SK-N-SH treated with all-trans-retinoic acid at 6 μM for 48 hours (cell line): ENCODE measurements around the gene GRB7.

Source experiments
- ARNTL ChIP-seq: fragments of 450-650 bp; formaldehyde crosslinking; IDR thresholded peaks from 2 replicates; pipeline ENCODE4 v1.5.0; 2020; ENCODE audit warnings: low read depth, mild to moderate bottlenecking, moderate library complexity, borderline replicate concordance
- CREB5 ChIP-seq: fragments of 250-450 bp; sonication (Bioruptor Pico); IDR thresholded peaks from 2 replicates; pipeline ENCODE4 v1.5.1; 2020; ENCODE audit warnings: low read depth, mild to moderate bottlenecking, moderate library complexity
- CSDC2 ChIP-seq: fragments of 250-450 bp; sonication (Bioruptor Pico); IDR thresholded peaks from 2 replicates; pipeline ENCODE4 v1.5.0; 2020; ENCODE audit warnings: mild to moderate bottlenecking, moderate library complexity
- GLIS3 ChIP-seq: fragments of 250-450 bp; sonication (Bioruptor Pico); IDR thresholded peaks from 2 replicates; pipeline ENCODE4 v1.5.0; 2020; ENCODE audit warnings: mild to moderate bottlenecking, moderate library complexity
- PATZ1 ChIP-seq: fragments of 250-450 bp; sonication (Bioruptor Pico); IDR thresholded peaks from 2 replicates; pipeline ENCODE4 v1.8.0; 2020; ENCODE audit warnings: mild to moderate bottlenecking, moderate library complexity, borderline replicate concordance
- SNAI2 ChIP-seq: fragments of 250-450 bp; sonication (Bioruptor Pico); IDR thresholded peaks from 2 replicates; pipeline ENCODE4 v1.5.0; 2020; ENCODE audit warnings: mild to moderate bottlenecking, moderate library complexity
- TOX ChIP-seq: fragments of 250-450 bp; sonication (Bioruptor Pico); IDR thresholded peaks from 2 replicates; pipeline ENCODE4 v1.8.0; 2021; ENCODE audit warnings: mild to moderate bottlenecking, moderate library complexity, borderline replicate concordance
- ZC3H10 ChIP-seq: fragments of 250-450 bp; sonication (Bioruptor Pico); IDR thresholded peaks from 2 replicates; pipeline ENCODE4 v1.5.1; 2021; ENCODE audit warnings: mild to moderate bottlenecking, moderate library complexity
- ZFP3 ChIP-seq: fragments of 250-450 bp; sonication (Bioruptor Pico); IDR thresholded peaks from 2 replicates; pipeline ENCODE4 v1.5.0; 2020; ENCODE audit warnings: mild to moderate bottlenecking, moderate library complexity
- ZFP30 ChIP-seq: fragments of 450-650 bp; formaldehyde crosslinking; IDR thresholded peaks from 2 replicates; pipeline ENCODE4 v1.5.0; 2022; ENCODE audit warnings: mild to moderate bottlenecking, moderate library complexity
- ZNF565 ChIP-seq: fragments of 450-650 bp; formaldehyde crosslinking; conservative IDR thresholded peaks from 2 replicates; pipeline ENCODE4 v1.5.0; 2020; ENCODE audit warnings: low read depth, mild to moderate bottlenecking, moderate library complexity
- ZNF8 ChIP-seq: fragments of 450-650 bp; formaldehyde crosslinking; IDR thresholded peaks from 2 replicates; pipeline ENCODE4 v1.5.0; 2020; ENCODE audit warnings: mild to moderate bottlenecking, moderate library complexity
- TF ChIP-seq, protein P1 (sequence below): fragments of 250-450 bp; sonication (Bioruptor Pico); IDR thresholded peaks from 2 replicates; pipeline ENCODE4 v1.5.0; 2020; ENCODE audit warnings: mild to moderate bottlenecking, moderate library complexity

DNA sequence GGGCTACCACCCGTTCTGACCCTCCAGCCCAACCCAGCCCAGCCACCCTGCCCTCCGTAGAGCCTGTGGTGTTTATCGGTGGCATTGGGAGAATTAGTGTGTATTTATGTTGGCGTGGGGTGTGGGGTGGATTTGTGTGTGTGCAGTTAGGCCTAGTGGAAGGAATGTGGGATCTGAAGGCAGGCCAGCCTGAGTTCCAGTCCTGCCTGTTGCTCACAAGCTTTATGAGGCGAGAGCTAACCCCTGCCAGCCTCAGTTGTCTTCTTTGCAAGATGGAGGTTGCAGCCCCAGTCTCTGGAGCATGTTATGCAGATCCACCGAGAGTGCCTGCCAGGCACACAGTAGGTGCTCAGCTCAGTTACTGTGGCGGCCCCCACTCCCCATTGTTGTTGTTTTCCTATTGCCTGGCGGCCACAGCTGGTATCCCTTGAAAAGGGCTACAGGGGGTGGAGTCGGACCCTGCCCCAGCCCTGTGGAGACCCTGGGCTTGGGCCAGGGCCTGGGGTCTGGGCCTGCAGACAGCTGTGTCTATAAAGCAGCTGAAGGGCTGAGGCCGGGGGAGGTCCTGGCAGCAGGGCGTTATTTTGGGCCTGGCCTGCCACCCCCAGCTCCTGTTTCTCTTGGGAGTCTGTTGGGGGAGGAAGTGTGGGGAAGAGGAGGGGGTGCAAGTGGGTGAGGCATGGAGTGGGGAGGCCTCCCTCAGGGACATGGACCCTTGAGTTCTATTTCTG lies 32.8 kb upstream of the GRB7 start:
- no peak for TF ChIP-seq CREB5
- no peak for TF ChIP-seq GLIS3 (CRISPR knock-in tag)
- TF ChIP-seq ZFP30 (CRISPR knock-in tag): no peak
- TF ChIP-seq ZFP3: no peak
- no peak for TF ChIP-seq ZNF565 (CRISPR knock-in tag)
- TF ChIP-seq ZNF8: no peak
- TF ChIP-seq PATZ1: no peak
- TF ChIP-seq ARNTL: no peak
- TF ChIP-seq, protein P1, sequence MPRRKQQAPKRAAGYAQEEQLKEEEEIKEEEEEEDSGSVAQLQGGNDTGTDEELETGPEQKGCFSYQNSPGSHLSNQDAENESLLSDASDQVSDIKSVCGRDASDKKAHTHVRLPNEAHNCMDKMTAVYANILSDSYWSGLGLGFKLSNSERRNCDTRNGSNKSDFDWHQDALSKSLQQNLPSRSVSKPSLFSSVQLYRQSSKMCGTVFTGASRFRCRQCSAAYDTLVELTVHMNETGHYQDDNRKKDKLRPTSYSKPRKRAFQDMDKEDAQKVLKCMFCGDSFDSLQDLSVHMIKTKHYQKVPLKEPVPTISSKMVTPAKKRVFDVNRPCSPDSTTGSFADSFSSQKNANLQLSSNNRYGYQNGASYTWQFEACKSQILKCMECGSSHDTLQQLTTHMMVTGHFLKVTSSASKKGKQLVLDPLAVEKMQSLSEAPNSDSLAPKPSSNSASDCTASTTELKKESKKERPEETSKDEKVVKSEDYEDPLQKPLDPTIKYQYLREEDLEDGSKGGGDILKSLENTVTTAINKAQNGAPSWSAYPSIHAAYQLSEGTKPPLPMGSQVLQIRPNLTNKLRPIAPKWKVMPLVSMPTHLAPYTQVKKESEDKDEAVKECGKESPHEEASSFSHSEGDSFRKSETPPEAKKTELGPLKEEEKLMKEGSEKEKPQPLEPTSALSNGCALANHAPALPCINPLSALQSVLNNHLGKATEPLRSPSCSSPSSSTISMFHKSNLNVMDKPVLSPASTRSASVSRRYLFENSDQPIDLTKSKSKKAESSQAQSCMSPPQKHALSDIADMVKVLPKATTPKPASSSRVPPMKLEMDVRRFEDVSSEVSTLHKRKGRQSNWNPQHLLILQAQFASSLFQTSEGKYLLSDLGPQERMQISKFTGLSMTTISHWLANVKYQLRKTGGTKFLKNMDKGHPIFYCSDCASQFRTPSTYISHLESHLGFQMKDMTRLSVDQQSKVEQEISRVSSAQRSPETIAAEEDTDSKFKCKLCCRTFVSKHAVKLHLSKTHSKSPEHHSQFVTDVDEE: no peak
- no peak for TF ChIP-seq TOX (CRISPR knock-in tag)
- TF ChIP-seq SNAI2: no peak
- TF ChIP-seq ZC3H10: no peak
- no peak for TF ChIP-seq CSDC2
